HL-60/S4 treated with phorbol 12-myristate 13-acetate at 8.2 ng/mL for 4 days and 3 days (cell line): ENCODE measurements around the gene STRN3.
"Not testable (repeated sequence)": the region's sequence is repeated elsewhere in the genome, so short reads cannot be mapped to it uniquely, and the experiment has no call there.

Experiments used
- in situ Hi-C: fragments of 300-500 bp; cut with MboI; formaldehyde crosslinking; loops from 2 replicates; pipeline ENCODE4 v1.15.0; 2022; ENCODE audit warnings: low sequenced_read_pairs

Gene STRN3

DNA sequence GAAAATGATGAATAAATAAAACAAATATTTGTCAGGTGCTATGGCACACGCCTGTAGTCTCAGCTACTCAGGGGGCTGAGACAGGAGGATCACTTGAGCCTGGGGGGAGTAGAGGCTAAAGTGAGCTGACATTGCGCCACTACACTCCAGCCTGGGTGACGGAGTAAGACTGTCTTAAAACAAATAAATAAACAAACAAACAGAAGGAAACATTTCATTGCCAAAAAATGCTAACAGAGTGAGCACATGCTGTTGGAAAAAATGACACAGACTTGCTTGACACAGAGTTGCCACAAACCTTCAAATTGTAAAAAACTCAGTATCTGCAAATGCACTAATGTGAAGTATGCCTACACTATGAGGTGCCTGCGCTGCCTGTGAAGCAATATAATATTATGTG is 51.6 kb downstream of the STRN3 start:
- in situ Hi-C loops = loop anchor here (25.0 kb wide), 1 partner anchor 113 kb away; no protein-coding TSS in a partner anchor

- in situ Hi-C loops = no loop called here
These were observed 53.1 kb downstream of the STRN3 start for GRCh38 chr14:30972882-30973582.

DNA sequence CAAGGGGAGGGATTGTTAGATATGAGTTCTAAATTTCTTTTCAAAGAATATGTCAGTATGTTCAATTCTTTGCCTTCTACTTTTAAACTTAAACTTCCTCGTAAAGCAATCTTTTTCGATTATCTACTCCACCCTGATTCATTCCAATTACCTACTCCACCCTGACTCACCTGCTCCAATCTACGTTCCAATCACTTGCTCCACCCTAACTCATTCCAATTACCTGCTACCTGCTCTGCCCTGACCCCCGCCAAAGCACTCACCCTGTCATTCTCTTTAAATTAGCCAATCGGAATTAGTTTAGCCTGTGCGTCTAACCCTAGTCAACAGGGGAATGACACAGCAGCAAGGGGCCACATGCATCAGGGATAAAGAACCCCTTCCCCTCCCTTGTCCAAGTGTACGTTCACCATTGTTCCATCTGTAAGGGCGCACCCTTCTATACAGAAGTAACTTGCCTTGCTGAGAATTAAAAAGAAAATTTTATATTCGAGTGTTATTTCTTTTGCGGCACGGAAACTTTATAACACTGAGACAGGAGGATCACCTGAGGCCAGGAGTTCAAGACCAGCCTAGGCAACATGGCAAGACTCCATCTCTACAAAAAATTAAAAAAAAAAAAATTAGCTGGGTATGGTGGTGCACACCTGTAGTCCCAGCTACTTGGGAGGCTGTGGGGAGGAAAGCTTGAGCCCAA is 54.0 kb downstream of the STRN3 start:
- in situ Hi-C loops = not testable (repeated sequence)

DNA sequence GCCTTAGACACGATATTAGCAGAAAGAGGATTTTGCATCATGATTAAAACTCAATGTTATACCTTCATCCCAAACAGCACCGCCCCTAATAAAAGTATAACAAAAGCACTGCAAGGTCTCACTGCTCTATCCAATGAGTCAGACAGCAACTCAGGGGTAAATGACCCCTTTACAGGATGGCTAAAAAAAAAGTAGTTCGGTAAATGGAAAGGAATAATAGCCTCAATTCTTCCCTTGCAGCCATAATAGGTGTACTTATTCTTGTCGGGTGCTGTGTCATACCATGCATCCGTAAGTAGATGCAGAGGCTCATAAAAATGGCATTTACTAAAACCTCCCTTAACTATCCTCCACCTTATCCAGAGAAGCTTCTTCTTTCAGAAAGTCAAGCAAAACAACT is 54.6 kb downstream of the STRN3 start:
- in situ Hi-C loops = no loop called here

DNA sequence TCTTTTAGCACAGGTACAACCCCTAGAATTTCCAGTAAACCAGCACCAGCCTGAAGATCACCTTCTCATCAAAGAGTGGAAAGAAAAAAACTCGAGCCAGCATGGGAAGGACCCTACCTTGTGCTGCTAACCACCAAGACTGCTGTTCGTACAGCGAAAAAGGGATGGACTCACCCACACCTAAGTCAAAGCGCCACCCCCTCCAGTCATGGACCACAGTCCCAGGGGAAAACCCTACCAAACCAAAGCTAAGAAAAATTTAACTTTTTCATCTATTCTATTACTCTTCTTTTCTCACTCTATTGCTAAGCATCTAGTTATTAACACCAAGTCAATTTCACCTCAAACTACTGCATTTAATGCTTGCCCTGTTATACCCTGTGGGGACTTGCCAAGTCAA is 56.4 kb downstream of the STRN3 start:
- in situ Hi-C loops = not testable (repeated sequence)

- in situ Hi-C loops = not testable (repeated sequence)
These were observed 58.6 kb downstream of the STRN3 start for GRCh38 chr14:30967364-30968098.

GRCh38 chr14:30966415-30967363 is 59.5 kb downstream of the STRN3 start:
- in situ Hi-C loops = no loop called here

- in situ Hi-C loops = not testable (repeated sequence)
These were observed 60.3 kb downstream of the STRN3 start for GRCh38 chr14:30965861-30966260.

- in situ Hi-C loops = not testable (repeated sequence)
These were observed 63.6 kb downstream of the STRN3 start for GRCh38 chr14:30962537-30962936.

- in situ Hi-C loops = no loop called here
These were observed 64.8 kb downstream of the STRN3 start for GRCh38 chr14:30961330-30961729.

DNA sequence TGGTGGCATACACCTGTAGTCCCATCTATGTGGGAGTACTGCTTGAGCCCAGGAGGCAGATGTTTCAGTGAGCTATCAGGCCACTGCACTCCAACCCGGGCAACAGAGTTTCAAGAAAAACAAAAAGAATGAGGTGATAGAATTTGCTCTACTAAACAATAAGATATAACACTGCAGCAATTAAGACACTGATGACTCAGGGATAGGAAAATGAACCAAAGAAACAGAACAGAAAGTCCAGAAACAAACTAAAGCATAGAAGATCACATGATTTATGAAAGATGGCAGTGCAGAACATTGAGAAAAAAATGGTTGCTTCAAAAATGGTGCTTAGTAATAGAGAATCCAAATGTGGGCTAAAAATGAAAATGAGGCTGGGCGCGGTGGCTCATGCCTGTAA is 66.0 kb downstream of the STRN3 start:
- in situ Hi-C loops = no loop called here

DNA sequence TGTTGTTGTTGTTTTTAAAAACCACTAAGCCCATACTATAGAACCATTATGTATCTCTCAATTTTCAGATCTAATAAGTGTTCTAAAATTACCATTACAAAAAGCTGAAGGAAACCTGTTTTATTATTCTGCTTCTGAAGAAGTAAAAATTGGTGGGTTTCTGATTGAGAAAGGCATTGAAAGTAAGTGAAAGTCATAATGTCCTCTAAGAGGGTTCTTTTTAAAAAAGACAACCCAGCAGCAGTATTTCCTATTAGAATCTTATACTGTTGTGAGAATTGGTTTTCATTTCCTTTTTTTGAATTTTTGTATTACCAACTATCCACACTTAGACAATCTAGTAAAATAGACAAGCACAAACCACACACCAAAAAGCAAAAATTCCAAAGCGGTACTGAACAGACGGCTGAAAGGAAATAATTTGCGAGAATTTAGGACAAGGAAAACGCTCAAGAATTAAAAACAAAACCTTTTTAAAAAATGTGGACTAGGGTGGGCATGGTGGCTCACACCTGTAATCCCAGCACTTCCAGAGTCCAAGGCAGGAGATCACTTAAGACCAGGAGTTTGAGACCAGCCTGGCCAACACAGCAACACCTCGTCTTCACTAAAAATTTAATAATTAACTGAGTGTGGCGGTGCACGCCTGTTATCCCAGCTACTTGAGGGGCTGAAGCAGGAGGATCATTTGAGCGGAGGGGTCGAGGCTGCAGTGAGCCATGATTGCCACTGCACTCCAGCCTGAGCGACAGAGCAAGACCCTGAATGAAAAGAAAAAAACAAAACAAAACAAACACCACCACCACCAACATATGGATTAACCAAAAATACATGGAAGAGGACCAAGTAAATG is 67.4 kb downstream of the STRN3 start:
- in situ Hi-C loops = no loop called here

DNA sequence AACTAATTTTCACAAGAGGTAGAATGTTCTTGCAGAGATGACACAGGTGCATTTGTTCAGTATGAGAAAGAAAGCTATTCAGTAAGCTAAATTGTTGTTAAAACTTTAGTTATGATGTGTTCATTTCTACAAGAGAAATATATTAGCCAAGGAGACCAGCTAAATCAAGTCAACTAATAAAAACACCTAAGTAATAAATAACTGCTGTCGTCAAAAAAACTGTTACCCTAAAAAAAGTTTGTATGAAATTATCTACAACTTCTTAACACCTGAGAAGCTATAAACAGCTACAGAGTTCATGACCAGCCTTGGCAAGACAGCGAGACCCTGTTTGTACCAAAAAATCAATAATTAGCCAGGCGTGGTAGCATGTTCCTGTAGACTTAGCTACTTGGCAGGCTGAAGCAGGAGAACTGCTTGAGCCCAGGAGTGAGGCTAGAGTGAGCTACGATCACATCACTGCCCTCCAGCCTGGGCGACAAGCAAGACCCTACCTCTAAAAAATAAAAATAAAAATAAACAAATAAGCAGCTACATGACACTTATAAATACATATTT is 68.3 kb downstream of the STRN3 start:
- in situ Hi-C loops = no loop called here

- in situ Hi-C loops = no loop called here
These were observed 76.5 kb downstream of the STRN3 start for GRCh38 chr14:30949651-30950050.

DNA sequence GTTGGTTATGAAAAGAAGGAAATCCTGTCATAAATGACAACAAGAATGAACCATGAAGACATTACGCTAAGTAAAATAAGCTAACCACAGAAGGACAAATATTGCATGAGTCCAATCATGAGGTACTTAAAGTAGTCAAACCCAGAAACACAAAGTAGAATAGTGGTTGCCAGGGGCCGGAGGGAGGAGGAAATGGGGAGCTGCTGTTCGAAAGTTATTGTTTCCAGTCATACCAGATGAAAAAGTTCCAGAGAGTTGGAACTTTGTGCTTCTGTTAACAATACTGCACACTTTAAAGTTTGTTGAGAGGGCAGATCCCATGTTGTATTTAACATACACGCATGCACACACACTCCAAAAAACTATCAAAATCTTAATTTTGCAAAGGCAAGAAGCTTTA is 82.5 kb downstream of the STRN3 start:
- in situ Hi-C loops = no loop called here

GRCh38 chr14:30940886-30941285 is 85.3 kb downstream of the STRN3 start:
- in situ Hi-C loops = no loop called here

DNA sequence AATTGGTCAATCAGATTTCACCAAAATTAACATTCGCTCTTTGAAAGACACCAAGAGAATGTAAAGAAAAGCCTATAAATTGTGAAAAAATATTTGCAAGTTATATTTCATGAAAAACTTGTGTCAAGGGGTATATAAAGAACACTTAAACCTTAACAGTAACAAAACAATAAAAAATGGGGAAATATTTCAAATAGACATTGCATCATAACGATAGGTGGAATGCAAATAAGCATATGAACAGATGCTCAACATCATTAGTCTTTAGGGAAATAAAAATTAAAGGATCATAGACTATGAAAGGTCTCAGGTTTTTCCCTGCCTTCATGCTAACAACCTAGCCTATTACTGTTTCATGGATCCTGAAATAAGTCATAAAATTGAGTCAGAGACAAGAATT is 87.6 kb downstream of the STRN3 start:
- in situ Hi-C loops = no loop called here

DNA sequence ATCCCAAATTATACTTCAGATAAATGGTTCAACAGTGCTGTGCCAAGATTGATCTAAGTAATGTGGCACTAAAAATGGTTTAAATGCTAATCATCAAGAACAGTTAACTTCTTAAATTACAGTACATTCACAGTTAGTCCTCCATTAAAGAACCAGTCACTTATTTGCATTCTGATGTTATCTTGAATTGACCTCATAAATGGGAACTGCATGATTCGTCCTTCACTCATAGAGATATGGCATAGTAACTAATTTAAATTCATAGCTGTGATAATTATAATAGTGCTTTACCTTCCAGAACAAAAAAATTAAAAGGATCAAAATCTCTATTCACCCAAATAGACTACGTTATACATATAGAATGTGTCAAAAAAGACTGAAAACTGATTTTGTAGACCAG is 90.7 kb downstream of the STRN3 start:
- in situ Hi-C loops = no loop called here

DNA sequence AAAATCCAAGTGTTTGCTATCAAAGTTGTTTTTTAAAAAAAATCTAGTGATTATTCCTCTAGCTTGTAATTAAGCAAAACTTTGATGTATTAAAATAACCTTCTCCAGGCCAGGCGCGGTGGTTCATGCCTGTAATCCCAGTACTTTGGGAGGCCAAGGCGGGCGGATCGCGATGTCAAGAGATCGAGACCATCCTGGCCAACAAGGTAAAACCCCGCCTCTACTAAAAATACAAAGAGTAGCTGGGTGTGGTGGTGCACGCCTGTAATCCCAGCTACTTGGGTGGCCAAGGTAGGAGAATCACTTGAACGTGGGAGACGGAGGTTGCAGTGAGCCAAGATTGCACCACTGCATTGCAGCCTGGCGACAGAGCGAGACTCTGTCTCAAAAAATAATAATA is 92.2 kb downstream of the STRN3 start:
- in situ Hi-C loops = not testable (repeated sequence)

DNA sequence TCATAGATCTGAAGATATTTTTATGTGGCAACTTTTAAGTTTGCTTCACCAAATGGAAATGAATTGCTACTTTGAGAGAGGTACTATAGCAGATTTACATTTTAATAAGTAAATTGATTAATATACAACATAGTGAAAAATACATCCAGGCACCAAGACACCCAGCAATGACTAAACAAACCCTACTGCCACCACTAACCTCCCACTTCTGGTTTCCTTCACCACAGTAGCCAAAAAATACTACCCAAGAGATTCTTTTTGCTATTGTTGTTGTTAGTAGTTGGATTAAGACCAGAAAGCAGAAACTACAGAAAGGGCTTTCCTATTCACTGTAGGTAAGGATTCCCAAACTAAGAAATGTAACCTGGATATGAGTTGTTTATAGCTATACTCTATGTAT is 97.7 kb downstream of the STRN3 start:
- in situ Hi-C loops = no loop called here
